H1 (cell line): ENCODE measurements around the gene PTPN9. TPM values are rescaled to one million over a fixed set of nuclear protein-coding genes. Genes with fewer than 3 reads are reported as not detected.
"Not testable (repeated sequence)": the region's sequence is repeated elsewhere in the genome, so short reads cannot be mapped to it uniquely, and the experiment has no call there.

Experiments
- CTCF ChIA-PET: fragments of 300-600 bp; sonication (Branson Sonifier 250); formaldehyde crosslinking; loops from one replicate; lab custom pipeline; 2021; ENCODE audit not compliant: partially characterized antibody; lab: Charles Lee
- POLR2A ChIA-PET: fragments of 300-600 bp; sonication (Branson Sonifier 250); formaldehyde crosslinking; loops from one replicate; lab custom pipeline; 2021; ENCODE audit warnings: inconsistent platforms; ENCODE audit not compliant: partially characterized antibody; lab: Charles Lee
- DNase-seq, 2 experiments: peaks; one replicate each; pipeline versions ENCODE4 v3.0.0 to v3.0.0-alpha.2; 2010 to 2022; ENCODE audit warnings: low spot score in 2 of 2, low read depth in 1 of 2, mixed read lengths in 1 of 2
- FAIRE-seq: peaks from 2 replicates; lab custom pipeline; 2011; peaks lifted over from hg19 to GRCh38; lab: Jason Lieb, UNC
- H2AFZ ChIP-seq: 2 replicates; pipeline ENCODE4 v1.8.1; 2012; ENCODE audit warnings: low read length, inconsistent platforms
- H2AK5ac ChIP-seq: 2 replicates; pipeline ENCODE4 v1.6.1; 2013; ENCODE audit warnings: low read depth, low read length
- H2BK120ac ChIP-seq: replicated peaks from 2 replicates; pipeline ENCODE3; 2013; ENCODE audit warnings: low read depth, low read length, inconsistent platforms
- H2BK12ac ChIP-seq: 2 replicates; pipeline ENCODE4 v1.6.1; 2013; ENCODE audit warnings: low read depth, low read length
- H2BK15ac ChIP-seq: 2 replicates; pipeline ENCODE4 v1.6.1; 2013; ENCODE audit warnings: low read length
- H2BK20ac ChIP-seq: 2 replicates; pipeline ENCODE4 v1.6.1; 2013; ENCODE audit warnings: low read length
- H2BK5ac ChIP-seq: 2 replicates; pipeline ENCODE4 v1.6.1; 2013; ENCODE audit warnings: low read depth, low read length
- H3K14ac ChIP-seq: 2 replicates; pipeline ENCODE4 v1.6.1; 2013; ENCODE audit warnings: inconsistent platforms; ENCODE audit not compliant: insufficient read length
- H3K18ac ChIP-seq: 2 replicates; pipeline ENCODE4 v1.6.1; 2013; ENCODE audit warnings: low read length; ENCODE audit errors: extremely low read depth
- H3K23ac ChIP-seq: 2 replicates; pipeline ENCODE4 v1.6.1; 2013; ENCODE audit warnings: inconsistent platforms; ENCODE audit not compliant: insufficient read length
- H3K23me2 ChIP-seq: 2 replicates; pipeline ENCODE4 v1.6.1; 2013; ENCODE audit warnings: low read depth, low read length
- H3K27ac ChIP-seq: 2 replicates; pipeline ENCODE4 v1.6.1; 2011; ENCODE audit warnings: low read depth, low read length, inconsistent platforms
- H3K27me3 ChIP-seq, 4 experiments: replicated peaks in 1 of 4; 1 replicate in 1 of 4; 2 replicates in 3 of 4; pipeline versions ENCODE4 v1.6.1 to v1.8.1; 2011 to 2013; ENCODE audit warnings: low read length in 3 of 4, mild to moderate bottlenecking in 3 of 4, inconsistent platforms in 2 of 4, mixed read lengths in 2 of 4, moderate library complexity in 1 of 4; ENCODE audit not compliant: control insufficient read depth in 3 of 4, insufficient read depth in 3 of 4; ENCODE audit errors: extremely low read depth in 1 of 4
- H3K36me3 ChIP-seq, 4 experiments: 2 replicates each; pipeline versions ENCODE4 v1.6.1 to v1.8.1; 2011 to 2013; ENCODE audit warnings: mild to moderate bottlenecking in 4 of 4, low read length in 3 of 4, moderate library complexity in 2 of 4, control low read depth in 1 of 4, inconsistent platforms in 1 of 4; ENCODE audit not compliant: insufficient read depth in 4 of 4, control insufficient read depth in 2 of 4
- H3K4ac ChIP-seq: replicated peaks from 2 replicates; pipeline ENCODE3; 2013; ENCODE audit warnings: low read length, low read depth, mixed read lengths, inconsistent platforms; ENCODE audit not compliant: insufficient read length
- H3K4me1 ChIP-seq, 4 experiments: replicated peaks in 1 of 4; 1 replicate in 1 of 4; 2 replicates in 3 of 4; pipeline versions ENCODE4 v1.6.1 to v1.8.1; 2011 to 2013; ENCODE audit warnings: low read length in 3 of 4, inconsistent platforms in 2 of 4, mixed read lengths in 1 of 4; ENCODE audit not compliant: insufficient read depth in 4 of 4, control insufficient read depth in 3 of 4
- H3K4me2 ChIP-seq, 2 experiments: 2 replicates each; pipeline versions ENCODE4 v1.6.1 to v1.8.1; 2011 to 2013; ENCODE audit warnings: low read depth in 2 of 2, low read length in 2 of 2, control low read depth in 1 of 2, inconsistent platforms in 1 of 2, mild to moderate bottlenecking in 1 of 2; ENCODE audit not compliant: insufficient read depth in 1 of 2
- H3K4me3 ChIP-seq, 4 experiments: fragments of 200-600, 300-600 bp in 1 of 4; sonication (generic), shearing (Covaris generic), sonication (Bioruptor Twin) in 1 of 4; 2 replicates each; pipeline versions ENCODE4 v1.5.1 to v1.8.1; 2011 to 2016; ENCODE audit warnings: low read length in 4 of 4, low read depth in 3 of 4, control low read depth in 2 of 4, inconsistent platforms in 2 of 4, mild to moderate bottlenecking in 2 of 4, mixed read lengths in 1 of 4, moderate library complexity in 1 of 4; ENCODE audit not compliant: insufficient read depth in 2 of 4; ENCODE audit errors: extremely low read depth in 1 of 4
- H3K56ac ChIP-seq: replicated peaks from 2 replicates; pipeline ENCODE3; 2013; ENCODE audit warnings: low read depth, mild to moderate bottlenecking, mixed read lengths, low read length, inconsistent platforms; ENCODE audit not compliant: insufficient read length
- H3K79me1 ChIP-seq: 2 replicates; pipeline ENCODE4 v1.6.1; 2013; ENCODE audit warnings: low read depth, low read length, control low read depth
- H3K79me2 ChIP-seq, 2 experiments: 2 replicates each; pipeline versions ENCODE4 v1.6.1 to v1.8.1; 2012 to 2013; ENCODE audit warnings: low read length in 2 of 2, mild to moderate bottlenecking in 2 of 2, inconsistent platforms in 1 of 2; ENCODE audit not compliant: insufficient read depth in 2 of 2, control insufficient read depth in 1 of 2
- H3K9ac ChIP-seq, 4 experiments: replicated peaks in 1 of 4; 1 replicate in 1 of 4; 2 replicates in 3 of 4; pipeline versions ENCODE4 v1.6.1 to v1.8.1; 2011 to 2013; ENCODE audit warnings: low read depth in 3 of 4, low read length in 3 of 4, control low read depth in 2 of 4, mild to moderate bottlenecking in 2 of 4, moderate library complexity in 2 of 4, inconsistent platforms in 1 of 4; ENCODE audit errors: extremely low read depth in 1 of 4
- H3K9me3 ChIP-seq, 2 experiments: 2 replicates each; pipeline versions ENCODE4 v1.6.1 to v1.8.1; 2012 to 2013; ENCODE audit warnings: mild to moderate bottlenecking in 2 of 2, moderate library complexity in 2 of 2, control low read depth in 1 of 2, inconsistent platforms in 1 of 2, low read depth in 1 of 2, low read length in 1 of 2, mixed read lengths in 1 of 2; ENCODE audit not compliant: insufficient read depth in 2 of 2
- H4K20me1 ChIP-seq, 2 experiments: replicated peaks in 1 of 2; 2 replicates each; pipeline versions ENCODE3 to v1.8.1; 2011 to 2013; ENCODE audit warnings: inconsistent platforms in 2 of 2, low read length in 2 of 2, mild to moderate bottlenecking in 1 of 2; ENCODE audit not compliant: insufficient read depth in 2 of 2, control insufficient read depth in 1 of 2
- H4K5ac ChIP-seq: 2 replicates; pipeline ENCODE4 v1.6.1; 2013; ENCODE audit warnings: low read length, low read depth, mixed read lengths, inconsistent platforms; ENCODE audit not compliant: insufficient read length
- H4K8ac ChIP-seq: 2 replicates; pipeline ENCODE4 v1.8.0; 2013; ENCODE audit warnings: mild to moderate bottlenecking, moderate library complexity, low read length, inconsistent platforms; ENCODE audit not compliant: insufficient read depth; ENCODE audit errors: extremely low read depth
- H4K91ac ChIP-seq: replicated peaks from 2 replicates; pipeline ENCODE3; 2013; ENCODE audit warnings: low read length, mixed read lengths, inconsistent platforms; ENCODE audit not compliant: insufficient read length
- WGBS, 2 experiments: shearing (Covaris generic) in 1 of 2; methylation state at CpG; one replicate each; pipeline versions ENCODE4 v1.1.6 to v1.1.7; 2013 to 2015; ENCODE audit warnings: low lambda C conversion rate in 2 of 2, mixed read lengths in 2 of 2, inconsistent platforms in 1 of 2, low coverage in 1 of 2, missing lambda C conversion rate in 1 of 2; ENCODE audit not compliant: insufficient replicate concordance in 2 of 2, insufficient coverage in 1 of 2, insufficient read length in 1 of 2; ENCODE audit errors: extremely low coverage in 1 of 2, missing lambda C conversion rate in 1 of 2; 5-methylcytosine and 5-hydroxymethylcytosine counted together
- polyA plus RNA-seq, 7 experiments: library from polyadenylated mRNA; depleted of rRNA in 3 of 7; stranded (reverse) in 5 of 7; unstranded in 2 of 7; fragments of >200 nt in 5 of 7; fragments of 200-250 nt in 2 of 7; gene quantifications; 1 replicate in 5 of 7; 2 replicates in 1 of 7; 4 replicates in 1 of 7; pipeline versions ENCODE4 v1.2.1 to v1.2.3, GENCODE V29; 2011 to 2013; ENCODE audit warnings: missing spikeins in 2 of 7, mixed read lengths in 2 of 7
- total RNA-seq: library from RNA; stranded (reverse); fragmentation: NEBNext Ultra II Directional; extraction: Animal tissue kit (Norgen Biotek cat#: 25700); gene quantifications from 2 replicates; pipeline ENCODE4 v1.2.1, GENCODE V29; 2021

PTPN9 gene
- total and polyA plus RNA-seq, 2 of the 8 experiments (the other 6 are each of a cell fraction or from before 2014, with no cell fraction given): 46.6 to 57.4 TPM

DNA sequence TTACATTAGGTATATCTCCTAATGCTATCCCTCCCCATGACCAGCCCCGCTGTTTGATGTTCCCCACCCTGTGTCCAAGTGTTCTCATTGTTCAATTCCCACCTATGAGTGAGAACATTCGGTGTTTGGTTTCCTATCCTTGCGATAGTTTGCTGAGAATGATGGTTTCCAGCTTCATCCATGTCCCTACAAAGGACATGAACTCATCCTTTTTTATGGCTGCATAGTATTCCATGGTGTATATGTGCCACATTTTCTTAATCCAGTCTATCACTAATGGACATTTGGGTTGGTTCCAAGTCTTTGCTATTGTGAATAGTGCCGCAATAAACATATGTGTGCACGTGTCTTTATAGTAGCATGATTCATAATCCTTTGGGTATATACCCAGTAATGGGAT, 7.3 kb upstream of the PTPN9 start:
- ChIA-PET CTCF (interaction anchor here (2.3 kb wide), 1 partner anchor 11 kb away, joined by 8 read pairs; no protein-coding TSS in a partner anchor), POLR2A (interaction anchor here (0.9 kb wide), 1 partner anchor 13 kb away, joined by 5 read pairs; no protein-coding TSS in a partner anchor)
- H3K79me2 ChIP-seq, H3K4me1 ChIP-seq, H3K23me2 ChIP-seq, H3K79me1 ChIP-seq, H2AFZ ChIP-seq, H3K56ac ChIP-seq, H3K23ac ChIP-seq, H2BK20ac ChIP-seq, H4K5ac ChIP-seq, H2BK15ac ChIP-seq, H4K91ac ChIP-seq, H2AK5ac ChIP-seq, H4K20me1 ChIP-seq, H3K9ac ChIP-seq, H3K27ac ChIP-seq, H3K4me3 ChIP-seq, H3K14ac ChIP-seq, H3K27me3 ChIP-seq, H3K4me2 ChIP-seq, FAIRE-seq, H2BK5ac ChIP-seq, H2BK12ac ChIP-seq, DNase-seq, H3K36me3 ChIP-seq, H3K18ac ChIP-seq, H3K4ac ChIP-seq, H2BK120ac ChIP-seq, H3K9me3 ChIP-seq, H4K8ac ChIP-seq: not testable (repeated sequence)
- WGBS, 2 experiments: 97% methylated on average over 5 of the region's 5 CpGs; no CpG with 5 or more reads in 1 of the 2 experiments
